Measurements from ENCODE around the gene IRGQ.

IRGQ gene

GRCh38 chr19:43634068-43634467 lies 38.1 kb upstream of the IRGQ start:
- no peak overlapping the region for H3K9ac ChIP-seq (ENCODE audit: low read length)
- H3K9me2 ChIP-seq (ENCODE audit: low read depth, low read length) = no peaks in the 10 kb centered on the region
- no peak overlapping the region for H3K27ac ChIP-seq (ENCODE audit: low read depth, low read length, poor library complexity, severe bottlenecking)
- no peak overlapping the region for H3K4me3 ChIP-seq (ENCODE audit: low read depth, low read length, poor library complexity, severe bottlenecking)
- no peaks in the 10 kb centered on the region for H4K20me1 ChIP-seq (ENCODE audit: insufficient read depth, low read length)
- H3K27me3 ChIP-seq (ENCODE audit: insufficient read depth, low read length) = 0 out of 2 replicates have a peak, but pooled peaks cover 14% of the 10 kb centered on the region
- no peaks in the 10 kb centered on the region for H3K36me3 ChIP-seq (ENCODE audit: insufficient read depth, low read length)
- no peaks in the 10 kb centered on the region for H3K79me2 ChIP-seq (ENCODE audit: insufficient read depth, low read length)
- no peaks in the 10 kb centered on the region for H3K4me1 ChIP-seq (ENCODE audit: insufficient read depth, low read length, severe bottlenecking)
- H3F3A ChIP-seq (ENCODE audit: insufficient read depth, low read length) = no peaks in the 10 kb centered on the region
- no peaks in the 10 kb centered on the region for H3K9me3 ChIP-seq (ENCODE audit: low read length)
- TF ChIP-seq EZH2 (IDR thresholded peaks at IDR 0.05; ENCODE audit: borderline replicate concordance, low read length) (no peak), CTCF (IDR thresholded peaks at IDR 0.05; ENCODE audit: low read length) (no peak)
- H2AFZ ChIP-seq (ENCODE audit: low read length) = no peak overlapping the region
- no peak overlapping the region for H3K4me2 ChIP-seq (ENCODE audit: low read length)

GRCh38 chr19:43633520-43633919 lies 37.6 kb upstream of the IRGQ start:
- no peak overlapping the region for H3K9ac ChIP-seq (ENCODE audit: low read length)
- H3K27ac ChIP-seq (ENCODE audit: low read depth, low read length, poor library complexity, severe bottlenecking) = no peak overlapping the region
- no peaks in the 10 kb centered on the region for H3F3A ChIP-seq (ENCODE audit: insufficient read depth, low read length)
- no peaks in the 10 kb centered on the region for H3K4me1 ChIP-seq (ENCODE audit: insufficient read depth, low read length, severe bottlenecking)
- H3K4me3 ChIP-seq (ENCODE audit: low read depth, low read length, poor library complexity, severe bottlenecking) = no peak overlapping the region
- no peak overlapping the region for H3K4me2 ChIP-seq (ENCODE audit: low read length)
- H3K9me2 ChIP-seq (ENCODE audit: low read depth, low read length) = no peaks in the 10 kb centered on the region
- no peak for TF ChIP-seq EZH2 (IDR thresholded peaks at IDR 0.05; ENCODE audit: borderline replicate concordance, low read length)
- no peaks in the 10 kb centered on the region for H3K9me3 ChIP-seq (ENCODE audit: low read length)
- H3K36me3 ChIP-seq (ENCODE audit: insufficient read depth, low read length) = no peaks in the 10 kb centered on the region
- H2AFZ ChIP-seq (ENCODE audit: low read length) = no peak overlapping the region
- no peaks in the 10 kb centered on the region for H3K79me2 ChIP-seq (ENCODE audit: insufficient read depth, low read length)
- H3K27me3 ChIP-seq (ENCODE audit: insufficient read depth, low read length) = 0 out of 2 replicates have a peak, but pooled peaks cover 9% of the 10 kb centered on the region
- no peaks in the 10 kb centered on the region for H4K20me1 ChIP-seq (ENCODE audit: insufficient read depth, low read length)

GRCh38 chr19:43631491-43631890 lies 35.6 kb upstream of the IRGQ start:
- Histone ChIP-seq H2AFZ (ENCODE audit: low read length) (no peak overlapping the region), H3K9me2 (ENCODE audit: low read depth, low read length) (no peaks in the 10 kb centered on the region), H3K4me2 (ENCODE audit: low read length) (no peak overlapping the region), H3K4me1 (ENCODE audit: insufficient read depth, low read length, severe bottlenecking) (no peaks in the 10 kb centered on the region), H3K4me3 (ENCODE audit: low read depth, low read length, poor library complexity, severe bottlenecking) (no peak overlapping the region), H3K9ac (ENCODE audit: low read length) (no peak overlapping the region), H3K9me3 (ENCODE audit: low read length) (no peaks in the 10 kb centered on the region), H3K27me3 (ENCODE audit: insufficient read depth, low read length) (0 out of 2 replicates have a peak, but pooled peaks cover 6% of the 10 kb centered on the region), H3K79me2 (ENCODE audit: insufficient read depth, low read length) (no peaks in the 10 kb centered on the region), H3F3A (ENCODE audit: insufficient read depth, low read length) (no peaks in the 10 kb centered on the region), H4K20me1 (ENCODE audit: insufficient read depth, low read length) (no peaks in the 10 kb centered on the region), H3K36me3 (ENCODE audit: insufficient read depth, low read length) (no peaks in the 10 kb centered on the region), H3K27ac (ENCODE audit: low read depth, low read length, poor library complexity, severe bottlenecking) (no peak overlapping the region)
- TF ChIP-seq CTCF (IDR thresholded peaks at IDR 0.05; ENCODE audit: low read length) (no peak), EZH2 (IDR thresholded peaks at IDR 0.05; ENCODE audit: borderline replicate concordance, low read length) (no peak)

- H3K9me3 ChIP-seq (ENCODE audit: low read length) = no peaks in the 10 kb centered on the region
- H3K9me2 ChIP-seq (ENCODE audit: low read depth, low read length) = no peaks in the 10 kb centered on the region
- H3F3A ChIP-seq (ENCODE audit: insufficient read depth, low read length) = no peaks in the 10 kb centered on the region
- H3K4me3 ChIP-seq (ENCODE audit: low read depth, low read length, poor library complexity, severe bottlenecking) = no peak overlapping the region
- no peak overlapping the region for H2AFZ ChIP-seq (ENCODE audit: low read length)
- no peaks in the 10 kb centered on the region for H4K20me1 ChIP-seq (ENCODE audit: insufficient read depth, low read length)
- H3K36me3 ChIP-seq (ENCODE audit: insufficient read depth, low read length) = no peaks in the 10 kb centered on the region
- H3K9ac ChIP-seq (ENCODE audit: low read length) = no peak overlapping the region
- no peak overlapping the region for H3K27ac ChIP-seq (ENCODE audit: low read depth, low read length, poor library complexity, severe bottlenecking)
- 0 out of 2 replicates have a peak, but pooled peaks cover 6% of the 10 kb centered on the region for H3K27me3 ChIP-seq (ENCODE audit: insufficient read depth, low read length)
- H3K4me2 ChIP-seq (ENCODE audit: low read length) = no peak overlapping the region
- no peaks in the 10 kb centered on the region for H3K79me2 ChIP-seq (ENCODE audit: insufficient read depth, low read length)
- TF ChIP-seq EZH2 (IDR thresholded peaks at IDR 0.05; ENCODE audit: borderline replicate concordance, low read length) (no peak), CTCF (IDR thresholded peaks at IDR 0.05; ENCODE audit: low read length) (no peak)
- no peaks in the 10 kb centered on the region for H3K4me1 ChIP-seq (ENCODE audit: insufficient read depth, low read length, severe bottlenecking)
Measured at GRCh38 chr19:43628646-43629326, 32.9 kb upstream of the IRGQ start.

Data from OCI-LY1 (cell line).